AG20443 (cell line): ENCODE measurements around the gene SLC32A1.

Experiments used
- DNase-seq: peaks from one replicate; pipeline ENCODE4 v3.0.0; 2012; ENCODE audit warnings: low spot score, mixed read lengths

SLC32A1 gene, protein sequence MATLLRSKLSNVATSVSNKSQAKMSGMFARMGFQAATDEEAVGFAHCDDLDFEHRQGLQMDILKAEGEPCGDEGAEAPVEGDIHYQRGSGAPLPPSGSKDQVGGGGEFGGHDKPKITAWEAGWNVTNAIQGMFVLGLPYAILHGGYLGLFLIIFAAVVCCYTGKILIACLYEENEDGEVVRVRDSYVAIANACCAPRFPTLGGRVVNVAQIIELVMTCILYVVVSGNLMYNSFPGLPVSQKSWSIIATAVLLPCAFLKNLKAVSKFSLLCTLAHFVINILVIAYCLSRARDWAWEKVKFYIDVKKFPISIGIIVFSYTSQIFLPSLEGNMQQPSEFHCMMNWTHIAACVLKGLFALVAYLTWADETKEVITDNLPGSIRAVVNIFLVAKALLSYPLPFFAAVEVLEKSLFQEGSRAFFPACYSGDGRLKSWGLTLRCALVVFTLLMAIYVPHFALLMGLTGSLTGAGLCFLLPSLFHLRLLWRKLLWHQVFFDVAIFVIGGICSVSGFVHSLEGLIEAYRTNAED

GRCh38 chr20:38723848-38724625 lies at the start of gene SLC32A1:
SLC32A1 (plus strand) TSS chr20:38724486; CDS start chr20:38724725, 239 bp downstream.
- no peak for DNase-seq

- no peak for DNase-seq
These were observed 49.5 kb upstream of the SLC32A1 start for GRCh38 chr20:38674765-38675133.

DNA sequence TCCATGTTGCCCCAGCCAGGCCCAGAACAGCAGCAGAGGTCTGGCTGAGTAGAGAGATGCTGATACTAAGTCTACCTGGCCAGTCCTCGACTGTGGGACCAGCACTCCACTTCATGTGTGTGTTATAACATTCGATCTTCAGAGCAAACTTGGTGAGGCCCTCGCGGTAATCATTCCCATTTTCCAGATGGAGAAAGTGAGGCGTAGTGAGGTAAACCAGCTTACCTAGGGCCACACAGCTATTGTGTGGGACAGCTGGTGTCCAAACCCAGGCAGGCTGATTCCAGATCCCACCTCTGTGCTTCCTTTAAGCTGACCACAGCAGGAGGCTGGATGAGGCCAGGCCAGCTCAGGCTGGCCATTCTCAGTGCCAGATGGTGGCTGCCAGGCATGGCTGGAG lies 47.7 kb upstream of the SLC32A1 start:
- no peak for DNase-seq

GRCh38 chr20:38680500-38681306 lies 43.6 kb upstream of the SLC32A1 start:
- DNase-seq: peak; percentile 50

DNA sequence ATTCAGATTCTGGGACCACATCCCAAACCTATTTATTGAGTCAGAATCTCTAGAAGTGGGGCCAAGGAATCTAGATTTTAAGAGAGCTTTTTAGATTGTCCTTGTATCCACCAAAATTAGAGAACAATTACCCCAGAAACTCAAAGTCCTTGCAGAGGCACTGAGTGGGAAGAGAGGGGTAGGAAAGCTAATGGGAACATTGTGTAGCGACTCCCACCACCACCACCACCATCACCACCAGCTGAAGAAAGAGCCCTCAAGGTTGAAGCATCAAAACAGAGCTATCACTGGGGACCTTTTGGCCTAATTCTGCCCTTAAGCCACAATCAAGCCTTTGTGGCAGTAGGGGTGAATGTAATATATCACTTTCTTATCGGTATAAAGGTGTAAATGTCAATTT lies 39.0 kb upstream of the SLC32A1 start:
- DNase-seq: no peak

DNA sequence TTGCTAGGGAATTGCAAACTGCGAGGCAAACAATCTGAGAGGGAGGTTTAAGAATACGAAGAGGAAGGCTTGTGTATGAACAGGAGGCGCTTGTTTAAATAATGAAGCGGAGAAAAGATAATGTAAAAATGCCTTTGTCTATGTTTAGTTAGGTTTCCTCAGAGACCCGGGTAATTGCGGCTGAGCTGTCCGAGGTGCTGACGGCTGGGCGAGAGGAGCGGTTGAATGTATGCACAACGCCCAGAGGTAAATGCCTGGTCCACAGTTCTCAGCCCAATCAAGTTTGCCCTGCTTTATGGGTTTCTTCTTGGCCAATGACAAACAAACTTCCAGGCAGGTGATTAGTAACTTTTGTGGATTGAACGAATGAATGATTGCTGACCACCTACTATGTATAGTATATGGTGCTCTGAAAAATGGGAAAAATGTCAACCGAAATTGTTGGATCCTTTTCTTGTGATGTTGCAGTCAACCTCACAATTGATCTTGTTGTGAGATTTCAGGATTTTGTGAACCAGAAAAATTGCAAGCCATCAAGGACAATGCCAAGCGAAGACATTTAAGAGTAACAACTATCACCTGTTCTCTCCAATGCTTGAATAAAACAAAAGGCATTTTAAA lies 38.3 kb upstream of the SLC32A1 start:
- peak; percentile 69 for DNase-seq

DNA sequence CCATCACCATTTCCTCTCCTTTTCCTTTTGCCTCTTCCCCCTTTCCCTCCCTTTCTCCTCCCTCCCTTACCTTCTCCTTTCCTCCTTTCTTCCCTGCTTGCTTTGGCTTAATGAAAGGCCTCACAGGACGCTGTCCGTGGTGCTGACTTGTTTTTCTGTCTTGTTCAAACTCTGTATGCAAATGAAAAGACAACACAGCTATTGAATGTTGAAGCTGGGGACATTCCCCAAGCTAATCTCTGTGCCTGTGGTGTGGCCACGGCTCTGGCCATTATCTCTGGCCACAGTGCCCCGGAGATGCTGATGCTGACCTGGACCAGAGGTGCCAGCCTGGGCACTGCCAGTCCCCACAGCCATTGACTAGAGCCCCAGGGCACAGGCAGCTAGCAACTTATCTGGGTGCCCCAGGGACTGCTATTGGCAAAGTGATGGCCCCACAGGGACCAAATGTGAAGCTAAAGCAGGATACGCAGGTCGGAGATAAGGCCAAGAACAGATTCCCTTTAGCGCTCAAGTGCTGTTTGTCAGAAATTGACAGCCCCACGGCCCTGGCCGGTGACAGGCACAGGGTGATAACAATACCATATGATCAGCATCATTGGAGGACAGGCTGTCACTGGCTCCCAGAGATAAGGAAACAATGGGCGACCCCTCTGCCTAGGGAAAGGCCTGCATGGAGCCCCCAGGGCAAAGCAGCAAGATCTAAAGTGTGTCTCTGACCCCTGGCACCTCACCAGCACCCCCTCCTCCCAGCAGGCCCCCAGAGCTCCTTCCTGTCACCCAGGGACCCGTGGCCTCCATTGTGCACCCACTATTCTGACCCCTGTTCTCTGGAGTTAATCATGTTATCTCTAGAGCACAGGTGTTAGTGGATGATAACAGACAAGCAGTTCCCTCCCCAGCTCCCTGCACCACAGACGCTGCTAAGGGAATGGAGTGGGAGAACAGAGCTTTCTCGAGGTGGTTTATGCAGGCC lies 31.6 kb upstream of the SLC32A1 start:
- DNase-seq: peak; percentile 48

DNA sequence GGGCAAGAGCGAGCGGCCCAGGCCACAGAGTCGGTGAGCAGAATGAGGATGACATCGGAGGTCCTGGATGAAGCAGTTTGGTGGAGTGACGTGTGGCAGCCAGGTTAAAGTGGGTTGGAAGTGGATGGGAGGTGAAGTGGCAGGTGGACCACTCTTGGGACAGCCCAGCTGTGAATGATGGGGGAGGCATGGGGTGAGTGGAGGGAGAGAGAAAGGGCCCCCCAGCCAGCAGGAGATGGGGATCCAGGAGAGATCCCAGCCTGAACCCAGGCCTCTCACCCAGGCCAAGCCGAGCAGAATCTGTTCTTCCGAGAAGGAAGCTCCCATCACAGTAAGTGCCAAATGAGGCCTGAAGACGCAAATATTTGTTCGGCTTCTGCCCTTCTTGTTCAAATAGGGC lies 27.0 kb upstream of the SLC32A1 start:
- DNase-seq: no peak

DNA sequence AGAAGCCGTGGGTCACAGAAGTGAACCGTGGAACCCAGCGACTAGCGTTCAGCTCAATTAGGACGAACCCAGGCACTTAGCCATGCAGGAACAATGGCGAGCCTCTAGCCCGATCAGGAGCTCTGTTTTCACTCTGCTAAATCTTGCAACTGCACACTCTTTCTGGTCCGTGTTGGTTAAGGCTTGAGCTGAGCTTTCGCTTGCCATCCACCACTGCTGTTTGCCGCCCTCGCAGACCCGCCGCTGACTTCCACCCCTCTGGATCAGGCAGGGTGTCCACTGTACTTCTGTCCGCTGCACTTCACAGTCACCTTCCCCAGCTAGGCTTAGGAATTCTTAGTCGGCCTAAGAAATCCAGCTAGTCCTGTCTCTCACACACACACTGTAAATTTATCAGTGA lies 25.7 kb upstream of the SLC32A1 start:
- DNase-seq: no peak

DNA sequence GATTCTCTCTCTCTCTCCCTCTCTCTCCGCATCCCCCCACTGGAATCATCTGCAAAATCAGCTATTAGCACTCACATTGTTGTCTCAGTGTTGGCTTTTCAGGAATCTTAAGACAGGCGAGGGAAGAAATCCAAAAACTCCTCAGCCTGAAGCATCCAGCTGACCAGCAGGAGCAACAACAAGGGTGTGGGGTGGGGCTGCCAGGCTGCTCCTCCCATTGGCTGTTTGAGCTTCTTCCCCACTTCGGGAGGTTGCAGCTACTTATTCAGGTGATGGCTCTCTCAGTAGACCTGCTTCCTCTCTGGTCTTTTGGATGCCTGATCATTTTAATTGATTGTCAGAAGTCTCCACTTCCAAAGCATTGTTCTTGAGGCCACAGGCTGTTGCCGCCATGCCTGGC lies 24.1 kb upstream of the SLC32A1 start:
- DNase-seq: no peak

DNA sequence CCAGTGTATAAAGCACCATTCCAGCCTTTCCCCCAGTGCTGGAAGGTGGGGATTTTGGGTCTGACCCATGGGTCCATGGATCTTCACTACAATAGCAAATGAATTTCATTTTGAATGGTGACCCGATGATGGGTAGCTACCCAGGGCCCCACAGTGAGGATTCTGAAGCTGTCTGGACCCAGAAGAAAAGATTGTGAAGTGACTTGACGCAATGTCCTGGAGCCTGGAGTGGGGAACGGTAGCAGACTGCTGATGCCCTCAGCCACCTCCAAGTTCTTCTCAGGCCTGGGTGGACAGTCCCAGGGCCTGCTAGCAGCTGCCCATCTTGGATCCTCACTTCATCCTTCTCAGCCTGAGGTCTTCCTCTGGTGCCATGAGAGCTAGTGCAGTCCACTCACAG lies 23.4 kb upstream of the SLC32A1 start:
- DNase-seq: no peak

- DNase-seq: no peak
These were observed 20.8 kb upstream of the SLC32A1 start for GRCh38 chr20:38703526-38703925.

DNA sequence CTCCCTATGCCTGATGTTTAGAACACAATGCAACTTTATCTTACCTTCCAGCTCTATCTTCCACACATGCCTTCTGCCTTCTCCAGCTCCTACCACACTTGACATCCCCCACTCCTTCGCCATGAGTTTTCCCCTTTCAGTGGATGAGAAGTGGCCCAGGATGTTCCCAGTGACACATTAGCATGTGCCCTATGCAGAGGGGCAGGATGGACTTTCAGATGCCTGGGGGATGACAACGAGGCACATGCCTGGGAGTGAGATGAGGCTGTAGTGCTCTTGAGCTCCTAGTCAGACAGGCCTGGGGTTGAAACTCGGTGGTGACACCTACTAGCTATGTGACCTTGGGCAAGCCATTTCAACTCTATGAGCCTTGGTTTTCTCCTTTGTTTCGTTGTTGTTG lies 20.1 kb upstream of the SLC32A1 start:
- DNase-seq: no peak

DNA sequence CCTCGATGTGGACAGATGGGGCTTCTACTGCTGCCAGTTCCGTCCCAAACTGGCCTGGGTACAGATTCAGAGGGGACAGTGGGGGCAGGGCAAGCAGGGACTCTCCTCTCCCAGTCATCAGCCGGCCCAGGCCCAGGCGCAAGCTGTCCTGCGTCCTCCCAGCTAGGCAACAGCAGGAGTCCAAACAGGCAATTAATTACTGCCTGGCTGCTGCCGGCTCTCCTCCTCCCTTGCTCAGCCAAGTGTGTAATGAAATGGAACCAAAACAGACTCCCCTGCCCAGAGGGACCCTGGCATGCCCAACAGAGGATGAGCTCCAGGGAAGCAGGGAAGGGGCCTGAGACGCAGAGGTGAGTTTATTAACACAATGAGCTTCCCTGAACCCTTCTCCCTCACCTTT lies 17.8 kb upstream of the SLC32A1 start:
- DNase-seq: no peak

GRCh38 chr20:38714308-38714707 lies 10.0 kb upstream of the SLC32A1 start:
- no peak for DNase-seq

- no peak for DNase-seq
These were observed 8.6 kb upstream of the SLC32A1 start for GRCh38 chr20:38715646-38716045.

- no peak for DNase-seq
These were observed 1.6 kb upstream of the SLC32A1 start for GRCh38 chr20:38722683-38723016.

GRCh38 chr20:38723017-38723847 lies 1.1 kb upstream of the SLC32A1 start:
- no peak for DNase-seq

GRCh38 chr20:38724626-38725147 lies 401 bp downstream of the SLC32A1 start:
- DNase-seq: no peak
